HUES6 (cell line): ENCODE results near the gene KL.

Experiments
- H3K27ac ChIP-seq: 2 replicates; pipeline ENCODE4 v1.7.0; 2013; ENCODE audit warnings: low read depth, mild to moderate bottlenecking, low read length, inconsistent platforms
- H3K27me3 ChIP-seq: 2 replicates; pipeline ENCODE4 v1.6.1; 2013; ENCODE audit warnings: low read length; ENCODE audit not compliant: control insufficient read depth, insufficient read depth
- H3K36me3 ChIP-seq: 2 replicates; pipeline ENCODE4 v1.6.1; 2013; ENCODE audit warnings: low read length; ENCODE audit not compliant: control insufficient read depth, insufficient read depth
- H3K4me1 ChIP-seq: 2 replicates; pipeline ENCODE4 v1.6.1; 2013; ENCODE audit warnings: low read length; ENCODE audit not compliant: control insufficient read depth, insufficient read depth
- H3K4me3 ChIP-seq: 2 replicates; pipeline ENCODE4 v1.5.1; 2013; ENCODE audit warnings: low read depth, low read length
- H3K9ac ChIP-seq: one replicate; pipeline ENCODE4 v1.6.1; 2013; ENCODE audit warnings: mild to moderate bottlenecking, low read length
- H3K9me3 ChIP-seq: 2 replicates; pipeline ENCODE4 v1.6.1; 2013; ENCODE audit warnings: low read depth, low read length; ENCODE audit not compliant: control insufficient read depth, insufficient read depth

KL gene

DNA sequence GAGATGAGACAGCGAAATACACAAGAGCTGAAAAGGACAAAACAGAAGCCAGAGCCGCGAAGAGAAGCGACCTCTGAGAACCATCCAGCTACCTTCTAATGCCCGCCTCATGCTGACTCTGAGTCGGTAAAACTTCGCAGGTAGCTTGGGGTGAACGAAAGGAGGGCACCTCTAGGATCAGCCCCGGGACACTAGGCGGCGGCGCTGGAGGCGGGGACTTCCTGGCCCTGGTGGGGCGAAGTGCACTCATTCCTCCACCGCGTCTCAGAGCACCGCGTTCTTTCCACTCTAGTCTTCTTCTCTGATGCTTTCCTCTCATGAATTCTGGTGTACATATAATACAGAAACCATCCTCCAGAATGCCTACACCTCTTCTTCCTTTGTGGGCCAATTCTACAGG, 50.1 kb downstream of the KL start:
- Histone ChIP-seq H3K27ac (no peak overlapping the region), H3K9ac (no peak overlapping the region), H3K4me1 (no peaks in the 10 kb centered on the region), H3K4me3 (no peak overlapping the region), H3K9me3 (no peaks in the 10 kb centered on the region), H3K36me3 (no peaks in the 10 kb centered on the region), H3K27me3 (no peaks in the 10 kb centered on the region)

GRCh38 chr13:33069365-33069764, 53.1 kb downstream of the KL start:
- no peak overlapping the region for H3K9ac ChIP-seq
- H3K4me3 ChIP-seq: no peak overlapping the region
- no peaks in the 10 kb centered on the region for H3K36me3 ChIP-seq
- no peak overlapping the region for H3K27ac ChIP-seq
- peaks cover 9% of the 10 kb centered on the region; the same call in 1 of the 2 replicates for H3K4me1 ChIP-seq
- no peaks in the 10 kb centered on the region for H3K9me3 ChIP-seq
- no peaks in the 10 kb centered on the region for H3K27me3 ChIP-seq

DNA sequence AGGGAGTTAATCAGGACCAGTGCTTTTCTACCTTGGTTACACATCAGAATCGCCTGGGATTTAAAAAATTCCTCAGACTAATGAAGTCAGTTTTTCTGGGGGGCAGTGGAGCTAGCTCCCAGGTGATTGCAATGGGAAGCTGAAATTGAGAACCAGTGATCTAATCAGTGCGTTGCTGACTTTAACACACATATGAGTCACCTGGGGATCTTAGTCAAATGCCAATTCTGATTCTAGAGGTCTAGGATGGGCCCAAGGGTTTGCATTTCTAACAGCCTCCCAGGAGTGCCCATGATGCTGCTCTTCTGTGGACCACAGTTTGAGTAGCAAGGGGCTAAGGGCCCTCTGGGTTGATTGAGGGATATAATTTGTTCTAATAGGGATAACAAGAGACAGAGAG, 54.5 kb downstream of the KL start:
- H3K4me3 ChIP-seq: no peak overlapping the region
- no peaks in the 10 kb centered on the region for H3K27me3 ChIP-seq
- H3K4me1 ChIP-seq: peaks cover 9% of the 10 kb centered on the region; the same call in 1 of the 2 replicates
- H3K36me3 ChIP-seq: no peaks in the 10 kb centered on the region
- H3K27ac ChIP-seq: no peak overlapping the region
- H3K9me3 ChIP-seq: no peaks in the 10 kb centered on the region
- H3K9ac ChIP-seq: no peak overlapping the region

DNA sequence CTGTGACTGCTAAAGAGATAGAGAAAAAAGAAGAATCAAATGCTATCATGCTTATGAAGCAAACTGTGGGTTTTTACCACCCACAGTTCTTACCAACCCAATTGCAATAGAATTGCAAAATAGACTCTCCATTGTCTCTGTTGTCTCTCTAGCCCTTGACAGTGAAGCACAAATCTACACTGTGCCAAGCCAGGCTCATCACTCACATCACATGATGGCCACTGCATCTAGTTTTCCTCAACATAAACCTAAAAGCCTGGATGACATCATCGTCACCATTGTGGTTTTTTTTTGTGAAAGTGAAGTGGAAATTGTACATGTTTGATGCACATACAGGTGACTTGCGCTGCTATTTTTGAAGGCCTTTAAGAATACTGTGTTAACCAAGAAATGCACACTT, 56.1 kb downstream of the KL start:
- Histone ChIP-seq H3K27me3 (no peaks in the 10 kb centered on the region), H3K9me3 (no peaks in the 10 kb centered on the region), H3K4me1 (peaks cover 9% of the 10 kb centered on the region; the same call in 1 of the 2 replicates), H3K9ac (no peak overlapping the region), H3K27ac (no peak overlapping the region), H3K36me3 (no peaks in the 10 kb centered on the region), H3K4me3 (no peak overlapping the region)

DNA sequence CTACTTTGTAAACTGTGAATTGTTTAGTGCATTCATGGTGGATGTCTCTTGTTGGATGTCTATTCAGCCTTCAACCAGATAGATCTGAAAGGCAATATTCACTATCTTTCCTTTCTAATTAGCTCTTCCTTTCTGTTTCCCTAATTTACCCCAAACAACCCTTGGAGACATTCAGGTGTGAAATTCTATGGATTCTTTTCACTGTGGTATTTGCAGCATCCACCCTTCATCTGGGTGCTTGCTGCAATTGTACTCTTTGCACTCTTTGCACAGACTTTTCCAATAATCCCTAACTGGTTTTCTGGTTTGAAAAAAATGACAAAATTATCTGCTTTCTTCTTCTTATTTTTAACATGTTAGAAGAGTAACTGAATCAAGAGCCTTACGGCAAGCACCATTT, 56.5 kb downstream of the KL start:
- Histone ChIP-seq H3K4me1 (peaks cover 9% of the 10 kb centered on the region; the same call in 1 of the 2 replicates), H3K9ac (no peak overlapping the region), H3K9me3 (no peaks in the 10 kb centered on the region), H3K27ac (no peak overlapping the region), H3K27me3 (no peaks in the 10 kb centered on the region), H3K36me3 (no peaks in the 10 kb centered on the region), H3K4me3 (no peak overlapping the region)

DNA sequence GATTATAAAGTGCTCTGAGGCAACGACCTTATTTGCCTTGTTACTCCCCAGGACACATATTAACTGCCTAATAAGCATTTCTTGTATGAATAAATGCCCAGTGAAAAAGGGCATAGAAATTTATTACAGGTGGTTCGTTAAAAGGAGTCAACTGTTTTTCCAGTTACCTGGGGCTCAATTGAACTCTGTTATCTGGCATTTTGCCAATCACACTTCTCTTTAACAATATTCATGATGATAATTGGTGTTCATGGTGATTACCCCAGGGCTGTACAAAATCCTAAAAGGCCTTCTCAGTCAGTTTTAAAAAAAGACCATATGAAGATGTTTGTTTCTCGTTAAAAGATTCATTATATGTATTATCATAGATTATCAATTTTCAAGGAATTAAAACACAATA, 57.1 kb downstream of the KL start:
- no peak overlapping the region for H3K4me3 ChIP-seq
- H3K9ac ChIP-seq: no peak overlapping the region
- H3K27me3 ChIP-seq: no peaks in the 10 kb centered on the region
- H3K36me3 ChIP-seq: no peaks in the 10 kb centered on the region
- H3K9me3 ChIP-seq: no peaks in the 10 kb centered on the region
- peaks cover 9% of the 10 kb centered on the region; the same call in 1 of the 2 replicates for H3K4me1 ChIP-seq
- no peak overlapping the region for H3K27ac ChIP-seq

GRCh38 chr13:33076001-33076992, 60.1 kb downstream of the KL start:
- Histone ChIP-seq H3K36me3 (no peaks in the 10 kb centered on the region), H3K9ac (no peak overlapping the region), H3K27me3 (no peaks in the 10 kb centered on the region), H3K27ac (no peak overlapping the region), H3K4me1 (peaks cover 9% of the 10 kb centered on the region; the same call in 1 of the 2 replicates), H3K9me3 (no peaks in the 10 kb centered on the region), H3K4me3 (no peak overlapping the region)

- no peaks in the 10 kb centered on the region for H3K36me3 ChIP-seq
- H3K27ac ChIP-seq: no peak overlapping the region
- no peaks in the 10 kb centered on the region for H3K9me3 ChIP-seq
- no peaks in the 10 kb centered on the region for H3K4me1 ChIP-seq
- no peak overlapping the region for H3K4me3 ChIP-seq
- H3K27me3 ChIP-seq: no peaks in the 10 kb centered on the region
- no peak overlapping the region for H3K9ac ChIP-seq
Observed at GRCh38 chr13:33078263-33078662, 62.0 kb downstream of the KL start.

GRCh38 chr13:33079960-33080359, 63.7 kb downstream of the KL start:
- Histone ChIP-seq H3K4me3 (no peak overlapping the region), H3K9ac (no peak overlapping the region), H3K4me1 (no peaks in the 10 kb centered on the region), H3K36me3 (no peaks in the 10 kb centered on the region), H3K27me3 (no peaks in the 10 kb centered on the region), H3K9me3 (no peaks in the 10 kb centered on the region), H3K27ac (no peak overlapping the region)

GRCh38 chr13:33080972-33081590, 64.9 kb downstream of the KL start:
- no peaks in the 10 kb centered on the region for H3K9me3 ChIP-seq
- no peaks in the 10 kb centered on the region for H3K4me1 ChIP-seq
- no peaks in the 10 kb centered on the region for H3K27me3 ChIP-seq
- no peak overlapping the region for H3K9ac ChIP-seq
- no peak overlapping the region for H3K27ac ChIP-seq
- H3K36me3 ChIP-seq: no peaks in the 10 kb centered on the region
- no peak overlapping the region for H3K4me3 ChIP-seq

- no peaks in the 10 kb centered on the region for H3K9me3 ChIP-seq
- H3K9ac ChIP-seq: no peak overlapping the region
- no peaks in the 10 kb centered on the region for H3K27me3 ChIP-seq
- no peak overlapping the region for H3K27ac ChIP-seq
- no peaks in the 10 kb centered on the region for H3K36me3 ChIP-seq
- H3K4me1 ChIP-seq: no peaks in the 10 kb centered on the region
- no peak overlapping the region for H3K4me3 ChIP-seq
Observed at GRCh38 chr13:33081666-33082065, 65.4 kb downstream of the KL start.
